SIG-M5 treated with dmso at 0.1 percent for 504 hours (cell line): ENCODE data around the gene FBXW9.
"Not testable (repeated sequence)": the region's sequence is repeated elsewhere in the genome, so short reads cannot be mapped to it uniquely, and the experiment has no call there.

Source experiments
- DNase-seq: peaks from one replicate; lab custom pipeline; 2025; ENCODE audit not compliant: unreplicated experiment; lab: John Stamatoyannopoulos, UW

FBXW9 gene

DNA sequence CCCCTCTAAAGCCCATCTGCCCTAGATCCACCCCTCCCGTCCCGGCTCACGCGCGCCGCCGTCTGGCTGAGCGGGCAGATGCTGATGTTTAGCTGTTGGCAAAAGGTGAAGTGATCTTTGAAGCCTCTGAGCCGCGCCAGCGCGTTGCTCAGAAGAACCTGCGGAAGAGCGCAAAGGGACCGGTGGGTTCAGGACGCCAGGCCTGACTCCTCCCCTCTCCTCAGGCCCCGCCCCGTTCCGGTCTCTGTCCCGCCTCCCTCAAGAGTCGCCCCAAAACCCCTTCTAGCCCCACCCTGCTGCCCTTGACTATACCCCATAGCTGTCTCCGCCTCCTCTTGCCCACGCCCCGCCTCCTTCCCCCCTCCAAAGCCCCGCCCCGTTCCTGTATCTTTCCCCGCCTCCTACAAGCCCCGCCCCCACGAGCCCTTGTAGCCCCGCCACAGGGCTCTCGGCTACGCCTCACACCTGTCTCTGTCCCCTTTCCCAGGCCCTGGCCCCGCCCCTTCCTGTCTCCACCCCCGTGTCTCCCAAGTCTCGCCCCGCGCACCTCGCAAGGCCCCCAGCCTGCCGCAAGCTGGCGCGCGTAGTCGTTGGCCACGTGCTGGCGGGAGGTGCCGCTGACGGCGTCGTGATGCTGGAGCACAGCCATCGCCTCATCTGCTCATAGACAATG is 39.4 kb downstream of the FBXW9 start:
- no peak for DNase-seq

DNA sequence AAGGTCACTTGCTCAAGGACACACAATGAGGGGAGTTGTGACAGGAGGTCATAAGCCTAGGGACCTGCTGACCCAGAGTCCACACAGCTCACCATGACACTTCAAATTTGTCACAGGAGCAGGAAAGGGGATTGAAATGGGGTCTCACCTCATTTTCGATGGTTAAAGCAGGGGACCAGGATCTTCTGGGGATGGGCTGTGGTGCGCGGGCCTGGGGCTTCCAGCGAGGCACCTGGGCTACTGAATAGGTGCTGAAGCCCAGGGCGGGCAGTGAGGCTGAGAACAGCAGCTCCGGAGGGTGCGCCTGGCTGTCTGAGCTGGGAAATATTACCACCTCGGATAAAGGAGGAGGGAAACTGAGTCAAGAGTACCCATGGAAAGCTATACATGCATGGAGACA is 40.9 kb downstream of the FBXW9 start:
- DNase-seq = no peak

DNA sequence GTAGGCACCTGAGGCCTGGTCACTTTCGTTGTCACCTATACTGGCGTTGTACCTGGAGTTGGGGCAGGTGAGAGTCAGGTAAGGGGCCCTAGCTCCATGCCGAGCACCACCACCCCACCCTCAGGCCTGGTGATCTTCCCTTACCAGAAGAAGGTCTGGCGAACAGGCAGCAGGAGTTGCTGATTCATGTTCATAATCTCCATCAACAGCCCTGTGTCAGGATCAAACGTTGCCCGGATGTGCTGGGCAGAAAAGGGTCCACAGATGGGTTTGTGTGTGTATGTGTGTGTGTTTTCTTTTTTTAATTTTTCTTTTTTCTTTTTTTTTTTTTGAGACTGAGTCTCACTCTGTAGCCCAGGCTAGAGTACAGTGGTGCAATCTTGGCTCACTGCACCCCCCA is 44.2 kb downstream of the FBXW9 start:
- no peak for DNase-seq

DNA sequence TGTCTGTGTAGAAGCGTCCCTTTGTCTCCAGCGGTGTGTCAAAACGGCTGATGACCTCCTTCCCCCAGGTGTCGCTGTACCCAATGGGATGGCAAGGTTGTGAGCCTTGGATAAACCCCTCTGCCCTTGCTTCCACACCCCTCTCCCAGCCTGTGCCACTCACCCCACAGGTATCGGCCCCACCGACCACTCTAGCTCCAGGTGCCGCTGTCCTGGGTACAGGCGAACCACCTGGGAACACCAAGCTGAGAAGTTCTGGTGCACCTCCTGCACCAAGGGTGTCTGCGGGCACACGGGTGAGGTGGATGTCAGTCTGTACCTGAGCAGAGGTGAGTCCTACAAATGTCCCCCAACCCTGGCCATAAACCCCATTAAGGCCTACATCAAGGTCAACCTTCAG is 46.5 kb downstream of the FBXW9 start:
- DNase-seq = no peak

DNA sequence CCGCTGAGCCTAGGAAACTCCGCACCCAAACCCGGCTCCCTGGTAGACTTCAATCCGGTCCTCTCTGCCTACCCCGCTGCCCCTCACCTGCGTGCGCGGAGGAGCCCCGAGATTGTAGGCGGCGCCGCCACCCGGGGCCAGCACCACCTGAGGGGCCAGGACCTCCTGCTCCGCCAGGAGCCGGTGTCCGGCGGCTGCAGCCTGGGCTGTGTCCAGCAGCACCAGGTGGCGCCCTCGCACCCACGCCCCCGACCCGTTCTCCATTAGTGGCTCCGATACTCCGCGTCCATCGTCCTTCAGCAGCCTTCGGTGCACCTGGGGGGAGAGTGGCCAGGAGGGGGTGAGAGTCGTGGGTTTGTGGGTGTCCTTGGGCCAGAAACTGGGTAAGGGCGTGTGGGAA is 48.3 kb downstream of the FBXW9 start:
- DNase-seq = no peak

DNA sequence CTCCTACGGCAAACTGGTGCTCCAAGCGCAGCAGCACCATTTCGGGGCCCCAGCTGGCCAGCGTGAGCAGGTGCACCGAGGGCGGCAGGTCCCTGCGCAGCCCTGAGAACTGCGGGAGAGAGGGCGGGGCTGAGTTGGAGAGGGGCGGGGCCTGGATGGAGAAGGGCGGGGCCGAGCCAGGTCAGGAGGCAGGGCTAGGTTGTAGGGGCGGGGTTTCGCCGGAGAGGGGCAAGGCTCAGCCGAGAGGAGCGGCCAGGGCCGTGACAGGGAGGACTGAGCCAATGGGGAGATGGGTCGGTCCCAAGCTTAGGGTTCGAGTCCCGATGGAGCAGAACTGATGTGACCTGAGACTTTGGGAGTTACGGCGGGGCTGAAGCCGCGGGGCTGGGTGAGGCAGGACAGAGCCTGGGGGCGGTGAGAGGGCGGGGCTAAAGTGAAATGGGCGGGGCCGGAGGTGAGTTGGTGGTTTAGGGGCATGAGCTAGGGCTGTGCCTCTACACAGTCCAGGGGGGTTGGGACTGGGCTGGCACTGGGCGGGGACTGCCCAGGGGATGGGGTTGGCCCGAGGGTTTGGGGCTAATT is 48.9 kb downstream of the FBXW9 start:
- DNase-seq = no peak

DNA sequence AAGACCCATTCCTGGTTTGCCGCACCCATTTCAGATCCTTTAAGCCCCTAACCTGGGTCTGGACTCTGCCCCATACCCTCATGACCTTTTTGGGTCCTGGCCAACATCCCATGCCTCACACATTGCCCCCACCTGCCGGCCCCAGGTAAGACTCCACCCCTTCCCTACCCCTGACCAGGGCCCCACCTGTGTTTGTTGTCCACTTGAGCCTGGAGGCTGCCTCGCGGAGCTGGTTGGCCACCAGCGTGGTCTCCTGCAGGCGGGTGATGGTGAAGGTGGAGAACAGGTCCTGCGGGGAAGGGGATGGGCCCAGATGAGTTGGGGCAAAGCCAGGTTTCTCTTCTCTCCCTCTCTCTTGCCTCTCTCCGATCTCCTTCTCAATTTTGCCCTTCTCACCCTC is 49.4 kb downstream of the FBXW9 start:
- no peak for DNase-seq

DNA sequence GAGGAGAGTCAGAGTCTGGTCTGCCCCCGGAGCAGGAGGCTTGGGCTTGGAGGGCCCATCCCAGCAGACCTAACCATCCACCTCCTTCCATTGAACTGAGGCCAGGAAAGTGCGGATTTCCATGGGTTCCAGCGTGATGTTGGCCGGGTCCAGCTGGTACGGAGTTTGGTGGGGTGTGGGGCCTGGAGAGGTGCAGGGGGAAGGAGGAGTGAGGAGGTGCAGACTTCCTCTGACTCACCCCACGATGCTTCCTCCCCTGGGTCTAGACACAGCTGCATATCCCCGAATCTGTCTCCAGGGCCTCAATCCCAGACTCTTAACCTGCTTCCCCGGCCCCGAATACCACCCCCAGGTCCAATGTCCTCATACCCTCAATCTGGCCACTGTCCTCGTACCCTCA is 49.9 kb downstream of the FBXW9 start:
- no peak for DNase-seq

DNA sequence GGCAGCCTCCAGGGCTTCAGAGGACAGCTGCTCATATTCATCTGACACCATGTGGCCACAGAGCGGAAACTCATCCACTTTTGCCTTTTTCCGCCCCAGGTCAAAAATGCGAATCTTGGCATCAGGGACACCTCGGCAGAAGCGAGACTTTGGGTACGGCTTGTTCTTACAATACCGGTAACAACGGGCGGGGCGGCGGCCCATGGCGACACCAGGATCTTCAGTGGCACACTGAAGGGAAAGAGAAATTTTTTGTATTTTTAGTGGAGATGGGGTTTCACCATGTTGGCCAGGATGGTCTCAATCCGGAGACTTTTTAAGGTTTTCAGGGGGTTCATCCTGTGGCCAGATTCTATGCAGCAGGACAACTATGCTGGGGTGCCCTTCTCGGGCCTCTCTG is 52.7 kb downstream of the FBXW9 start:
- not testable (repeated sequence) for DNase-seq

DNA sequence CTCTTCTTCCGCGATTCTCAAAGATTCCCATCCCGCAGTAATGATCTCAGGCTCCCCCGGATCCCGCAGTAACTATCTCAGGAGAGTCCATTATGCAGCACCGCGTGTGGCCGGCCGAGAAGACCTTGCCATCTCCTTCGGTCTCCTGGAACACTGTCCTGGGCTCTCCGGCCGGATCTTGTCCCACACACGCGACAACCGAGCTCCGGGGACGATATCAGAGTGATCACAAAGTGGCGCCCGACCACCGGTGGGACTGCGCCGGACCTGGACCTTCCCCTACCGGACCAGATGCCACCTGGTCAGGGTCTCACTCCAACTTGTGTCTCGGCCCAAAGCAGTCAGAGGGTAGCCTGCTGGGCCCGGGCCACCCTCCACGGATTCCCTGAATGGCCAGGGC is 53.9 kb downstream of the FBXW9 start:
- no peak for DNase-seq

DNA sequence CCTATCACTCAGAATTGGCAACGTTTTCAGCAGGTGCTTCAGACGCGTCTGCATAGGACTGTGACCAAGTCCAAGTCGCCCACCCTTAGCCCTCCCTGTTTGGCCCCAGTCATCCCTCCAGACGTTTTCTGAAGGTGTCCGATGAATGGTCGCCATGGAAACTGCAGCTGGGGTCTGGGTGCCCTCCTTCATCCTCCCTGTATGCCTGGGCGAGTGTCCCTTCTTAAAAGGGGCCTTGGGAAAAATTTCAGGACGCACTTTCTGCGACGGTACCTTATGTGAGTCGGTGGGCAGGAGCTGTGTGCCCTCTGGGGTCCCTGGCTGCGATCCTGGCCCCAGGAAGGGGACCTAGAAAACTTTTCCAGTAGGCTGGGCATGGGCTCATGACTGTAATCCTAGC is 55.0 kb downstream of the FBXW9 start:
- DNase-seq = no peak

DNA sequence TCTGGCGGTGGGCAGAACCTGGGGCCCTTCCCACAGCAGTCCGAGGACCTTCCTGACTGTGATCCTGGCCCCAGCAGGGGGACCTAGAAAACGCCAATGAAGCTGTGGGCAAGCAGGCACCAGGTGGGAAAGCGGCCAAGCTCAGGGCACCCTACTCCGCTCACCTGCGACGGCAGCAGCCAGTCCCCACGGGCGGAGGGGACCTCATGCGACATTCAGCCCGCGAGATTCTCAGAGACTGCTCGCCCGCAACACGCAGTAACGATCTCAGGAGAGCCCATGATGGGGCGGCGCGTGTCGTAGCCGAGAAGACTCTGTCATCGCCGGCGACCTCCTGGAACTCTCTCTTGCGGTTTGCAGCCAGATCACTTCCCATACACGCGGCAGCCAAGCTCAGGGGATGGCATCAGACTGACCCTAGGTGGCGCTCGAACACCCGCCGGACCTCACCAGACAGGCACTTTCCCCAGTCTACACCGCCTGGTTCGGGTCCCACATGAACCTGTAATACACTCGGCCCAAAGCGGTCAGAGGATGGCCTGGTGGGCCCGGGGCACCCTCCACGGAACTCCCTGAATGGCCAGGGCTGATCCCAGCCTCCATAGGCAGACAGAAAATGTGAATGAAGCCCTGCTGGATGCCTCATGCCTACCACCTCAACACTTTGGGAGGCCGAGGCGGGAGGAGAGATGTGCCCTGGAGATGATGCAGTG is 56.4 kb downstream of the FBXW9 start:
- DNase-seq = no peak
